Measurements from ENCODE around the gene TPSD1.

DNA sequence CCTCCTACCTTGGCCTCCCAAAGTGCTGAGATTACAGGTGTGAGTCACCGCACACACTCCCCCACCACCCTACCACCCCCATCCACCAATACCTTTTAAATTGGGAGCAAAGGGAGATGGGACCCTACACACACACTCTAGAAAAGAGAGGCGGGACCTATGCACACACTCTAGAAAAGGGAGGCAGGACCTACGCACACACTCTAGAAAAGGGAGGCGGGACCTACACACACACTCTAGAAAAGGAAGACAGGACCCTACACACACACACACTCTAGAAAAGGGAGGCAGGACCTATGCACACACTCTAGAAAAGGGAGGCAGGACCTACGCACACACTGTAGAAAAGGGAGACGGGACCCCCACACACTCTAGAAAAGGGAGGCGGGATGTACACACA, 18.9 kb downstream of the TPSD1 start:
- TF ChIP-seq SUZ12 (IDR thresholded peaks at IDR 0.05; ENCODE audit: extremely low read depth, insufficient read depth, insufficient read length): no peak
- no peak for TF ChIP-seq ZNF274 (IDR thresholded peaks at IDR 0.05; ENCODE audit: low read depth, low read length)
